A673 (cell line): ENCODE data around the gene PNMA6E.

Source experiments
- CTCF ChIP-seq: fragments of 300-800, 200-600 bp; sonication (generic); conservative IDR thresholded peaks from 2 replicates; pipeline ENCODE4 v1.5.1; 2017; ENCODE audit warnings: low read depth, mild to moderate bottlenecking, antibody characterized with exemption, low read length, moderate library complexity, mixed read lengths
- EZH2 ChIP-seq: fragments of 200-600 bp; sonication (generic); IDR thresholded peaks from 2 replicates; pipeline ENCODE4 v1.6.1; 2017; ENCODE audit warnings: borderline replicate concordance, low read depth, mild to moderate bottlenecking, mixed read lengths, antibody characterized with exemption, low read length; ENCODE audit not compliant: poor library complexity, severe bottlenecking

GRCh38 chrX:153375571-153375970 lies 25.6 kb downstream of the PNMA6E start:
- TF ChIP-seq CTCF (no peak), EZH2 (no peak)
